PC-9 (cell line): ENCODE measurements around the gene SMCHD1.

ENCODE experiments used
- EZH2 ChIP-seq: fragments of 200-600 bp; sonication (generic); IDR thresholded peaks from 2 replicates; pipeline ENCODE4 v1.8.0; 2017; ENCODE audit warnings: antibody characterized with exemption, low read depth
- TF ChIP-seq, protein P1 (sequence below): fragments of 200-600 bp; sonication (generic); conservative IDR thresholded peaks from 2 replicates; pipeline ENCODE4 v1.6.1; 2017; ENCODE audit warnings: mixed run types, antibody characterized with exemption, mild to moderate bottlenecking, moderate library complexity

DNA sequence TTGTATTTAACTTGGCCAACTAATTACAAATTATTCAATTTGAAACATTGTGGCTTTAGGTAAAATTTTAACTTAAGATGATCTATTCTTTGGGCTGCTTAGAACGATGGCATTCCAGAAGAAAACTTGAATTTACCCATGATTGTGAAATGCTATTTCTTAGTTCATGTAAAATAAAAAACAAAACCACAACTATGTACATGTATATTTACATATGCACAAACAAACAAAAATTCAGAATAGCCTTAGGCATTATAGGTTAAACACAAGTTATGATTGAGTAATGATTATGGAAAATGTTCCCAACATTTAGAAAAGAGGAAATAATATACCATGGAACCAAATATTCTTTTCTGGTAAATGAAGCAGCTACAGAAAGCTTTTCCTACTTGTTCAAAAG is 3.5 kb upstream of the SMCHD1 start:
- TF ChIP-seq, protein P1, sequence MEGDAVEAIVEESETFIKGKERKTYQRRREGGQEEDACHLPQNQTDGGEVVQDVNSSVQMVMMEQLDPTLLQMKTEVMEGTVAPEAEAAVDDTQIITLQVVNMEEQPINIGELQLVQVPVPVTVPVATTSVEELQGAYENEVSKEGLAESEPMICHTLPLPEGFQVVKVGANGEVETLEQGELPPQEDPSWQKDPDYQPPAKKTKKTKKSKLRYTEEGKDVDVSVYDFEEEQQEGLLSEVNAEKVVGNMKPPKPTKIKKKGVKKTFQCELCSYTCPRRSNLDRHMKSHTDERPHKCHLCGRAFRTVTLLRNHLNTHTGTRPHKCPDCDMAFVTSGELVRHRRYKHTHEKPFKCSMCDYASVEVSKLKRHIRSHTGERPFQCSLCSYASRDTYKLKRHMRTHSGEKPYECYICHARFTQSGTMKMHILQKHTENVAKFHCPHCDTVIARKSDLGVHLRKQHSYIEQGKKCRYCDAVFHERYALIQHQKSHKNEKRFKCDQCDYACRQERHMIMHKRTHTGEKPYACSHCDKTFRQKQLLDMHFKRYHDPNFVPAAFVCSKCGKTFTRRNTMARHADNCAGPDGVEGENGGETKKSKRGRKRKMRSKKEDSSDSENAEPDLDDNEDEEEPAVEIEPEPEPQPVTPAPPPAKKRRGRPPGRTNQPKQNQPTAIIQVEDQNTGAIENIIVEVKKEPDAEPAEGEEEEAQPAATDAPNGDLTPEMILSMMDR: no peak
- no peak for TF ChIP-seq EZH2
